ENCODE data around the gene PRG2. TPM values are rescaled to one million over a fixed set of nuclear protein-coding genes. Genes with fewer than 3 reads are reported as not detected.
"Not testable (repeated sequence)": the region's sequence is repeated elsewhere in the genome, so short reads cannot be mapped to it uniquely, and the experiment has no call there.

The PRG2 gene
- polyA plus RNA-seq, 4 donors = 0.62 to 2.4 (median 1.3) TPM

DNA sequence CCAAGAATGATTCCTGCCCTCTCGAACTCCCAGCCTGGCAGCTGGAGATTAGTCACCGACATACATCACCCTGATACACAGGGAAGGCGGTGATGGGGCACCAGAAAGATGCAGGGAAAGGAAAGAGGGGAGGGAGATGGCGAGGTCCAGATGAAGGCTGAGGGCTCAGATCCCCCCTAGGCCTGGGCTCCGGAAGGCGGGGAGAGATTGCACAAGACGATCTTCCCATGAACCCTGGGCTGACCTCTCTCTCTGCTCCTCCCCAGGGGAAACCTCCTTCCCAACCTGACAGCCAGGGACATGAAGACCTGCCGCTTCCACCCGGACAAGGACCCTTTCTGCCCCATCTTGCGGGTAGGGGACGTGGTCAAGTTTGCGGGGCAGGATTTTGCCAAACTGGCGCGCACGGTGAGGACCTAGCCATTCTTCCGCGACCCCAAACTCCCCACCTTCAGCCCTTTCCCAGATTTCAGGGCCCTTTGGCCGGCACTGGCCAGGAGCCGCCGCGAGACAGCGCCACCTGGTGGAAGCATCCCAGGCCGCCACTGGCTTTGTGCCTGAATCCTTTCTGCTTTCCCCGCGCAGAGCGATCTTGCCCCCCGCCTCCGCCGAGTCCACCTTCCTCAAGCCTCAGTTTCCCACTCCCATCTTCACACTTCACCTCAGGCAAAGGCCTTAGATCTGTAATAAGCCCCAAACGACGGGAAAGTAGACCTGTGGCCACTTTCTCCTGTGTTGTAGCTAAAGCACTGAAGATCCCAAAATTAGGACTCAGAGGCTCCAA is 40.8 kb downstream of the PRG2 start:
- peak in 2 of 4 donors; percentile 43 to 54 for DNase-seq (ENCODE audit: low read depth in 4 of 4, low spot score in 3 of 4)

DNA sequence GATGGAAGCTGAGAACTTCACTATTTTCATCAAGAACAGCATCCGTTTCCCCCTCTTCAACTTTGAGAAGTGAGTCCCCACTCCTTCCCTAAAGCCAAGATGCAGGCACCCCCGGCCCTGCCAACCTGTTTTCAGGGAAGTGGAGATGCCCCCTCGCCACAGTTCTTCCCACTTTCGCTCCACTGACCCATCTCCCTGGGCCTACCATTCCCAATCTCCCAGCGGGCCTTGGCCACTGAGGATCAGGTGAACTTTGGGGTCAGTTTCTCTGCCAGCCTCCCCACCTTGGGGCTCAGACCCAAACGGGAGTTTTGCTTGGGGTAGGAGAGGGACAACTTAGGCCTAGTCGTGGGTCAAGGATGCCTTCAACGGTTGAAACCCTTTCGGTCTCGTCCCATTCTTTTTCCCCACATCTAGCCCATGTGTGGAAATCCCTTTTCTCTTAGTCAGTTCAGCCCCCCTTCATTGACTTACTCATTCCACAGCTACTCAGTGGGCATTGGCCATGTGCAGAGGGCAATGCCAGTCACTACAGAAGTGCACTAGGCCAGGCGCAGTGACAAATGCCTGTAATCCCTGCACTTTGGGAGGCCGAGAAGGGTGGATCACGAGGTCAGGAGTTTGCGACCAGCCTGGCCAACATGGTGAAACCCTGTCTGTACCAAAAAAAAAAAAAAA is 41.7 kb downstream of the PRG2 start:
- DNase-seq (ENCODE audit: low read depth in 4 of 4, low spot score in 3 of 4) = no peak

DNA sequence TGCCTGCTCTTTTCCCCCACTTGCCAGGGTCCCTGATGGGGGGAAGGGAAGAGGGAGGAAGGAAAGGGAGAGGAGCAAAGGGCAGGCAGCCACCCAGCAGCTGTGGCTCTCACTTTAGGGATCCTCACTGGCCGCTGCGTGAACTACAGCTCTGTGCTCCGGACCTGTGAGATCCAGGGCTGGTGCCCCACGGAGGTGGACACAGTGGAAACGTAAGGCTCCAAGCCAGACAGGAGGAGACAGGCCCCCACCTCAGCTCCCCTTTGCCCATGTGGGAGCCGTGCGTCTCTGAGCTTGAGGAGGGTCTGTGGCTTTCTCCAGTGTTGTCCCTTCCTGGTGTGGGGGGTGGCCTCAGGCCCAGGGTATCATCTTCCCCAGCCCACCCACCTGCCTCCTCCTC is 42.4 kb downstream of the PRG2 start:
- DNase-seq (ENCODE audit: low read depth in 4 of 4, low spot score in 3 of 4) = no peak

DNA sequence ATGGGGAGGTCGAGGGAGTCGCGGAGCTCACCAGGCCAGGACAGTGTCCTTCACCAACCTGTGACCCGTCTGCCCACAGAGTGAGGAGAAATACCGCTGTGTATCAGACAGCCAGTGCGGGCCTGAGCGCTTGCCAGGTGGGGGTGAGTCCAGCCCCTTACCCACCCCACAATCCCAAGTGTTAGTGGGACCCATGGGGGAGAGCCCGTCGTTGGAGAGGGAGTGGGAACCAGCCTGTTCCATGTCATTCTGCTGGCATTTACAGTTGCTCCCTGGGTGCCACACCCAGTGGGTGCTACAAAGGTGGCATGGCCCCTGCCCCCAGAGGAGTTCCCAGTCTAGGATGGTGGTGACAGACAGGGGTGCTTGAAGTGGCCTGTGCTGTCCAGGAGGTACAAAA is 43.1 kb downstream of the PRG2 start:
- DNase-seq (ENCODE audit: low read depth in 4 of 4, low spot score in 3 of 4) = no peak

DNA sequence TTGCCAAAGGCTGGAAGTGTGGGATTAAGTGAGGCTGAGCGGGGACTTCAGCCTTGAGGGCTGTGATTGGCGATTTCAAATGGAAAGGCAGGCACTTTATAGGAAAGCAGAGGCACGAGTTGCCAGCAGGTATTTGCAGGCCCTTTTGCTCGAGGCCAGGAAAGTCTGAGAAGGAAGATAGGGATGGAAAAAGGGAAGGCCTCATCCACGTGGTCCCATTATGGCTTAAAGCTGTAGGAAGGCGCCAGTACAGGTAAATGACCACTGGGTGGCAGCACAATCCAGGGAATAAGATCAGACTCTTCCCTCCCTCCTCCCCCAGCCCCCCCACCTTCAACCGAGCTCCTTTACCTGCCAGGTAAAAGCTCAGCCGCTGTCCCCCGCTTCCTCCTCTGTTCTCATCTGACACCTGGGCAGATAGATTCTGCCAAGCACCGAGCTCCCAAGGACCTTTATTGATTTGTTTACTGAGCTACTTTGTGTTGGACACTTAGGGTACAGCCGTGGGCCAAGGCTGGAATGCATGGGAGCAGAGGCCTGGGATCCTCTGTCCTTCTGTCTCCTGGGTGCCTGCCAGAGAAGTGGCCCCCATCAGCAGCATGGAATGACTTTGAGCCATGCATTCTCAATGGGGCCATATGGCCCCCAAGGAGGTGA is 44.8 kb downstream of the PRG2 start:
- DNase-seq (ENCODE audit: low read depth in 4 of 4, low spot score in 3 of 4) = peak in 1 of 4 donors; percentile 39

DNA sequence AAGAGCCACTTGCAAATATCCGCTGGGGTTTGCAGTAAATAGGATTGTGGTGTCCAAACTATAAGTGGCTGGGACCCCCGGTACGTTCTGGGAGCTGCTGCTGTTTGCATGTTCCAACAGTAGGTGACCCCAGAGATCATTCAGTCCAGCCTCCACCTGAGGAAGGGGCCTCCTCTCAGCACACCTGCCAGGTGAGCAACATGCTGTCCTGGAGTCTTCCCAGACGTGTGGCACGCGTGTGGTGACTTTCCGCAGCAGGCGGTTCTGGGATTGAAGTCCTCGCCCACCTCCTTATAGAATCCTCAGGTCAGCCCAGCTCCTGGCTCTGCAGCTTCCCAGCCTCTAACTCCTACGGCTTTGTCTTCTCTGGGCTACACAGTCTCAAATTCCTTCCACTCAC is 45.6 kb downstream of the PRG2 start:
- no peak for DNase-seq (ENCODE audit: low read depth in 4 of 4, low spot score in 3 of 4)

DNA sequence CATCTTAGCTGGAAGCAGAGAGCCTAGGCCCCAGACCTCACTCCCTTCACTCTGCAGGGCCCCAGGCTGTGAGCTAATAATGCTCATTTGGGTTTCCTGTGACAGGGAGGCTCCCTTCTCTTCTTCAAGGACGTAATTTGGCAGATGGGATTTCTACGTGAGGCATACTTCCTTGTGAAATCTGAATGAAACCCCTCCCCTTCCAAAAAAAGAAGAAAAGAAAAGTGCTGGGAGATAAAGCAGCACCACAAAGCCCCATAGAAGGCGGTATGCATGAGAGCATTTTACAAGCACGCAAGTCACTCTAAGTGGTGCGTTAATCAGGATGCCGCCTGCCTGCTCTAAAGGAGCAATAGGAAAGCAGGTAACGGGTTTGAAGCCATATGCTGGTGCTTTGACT is 46.6 kb downstream of the PRG2 start:
- DNase-seq (ENCODE audit: low read depth in 4 of 4, low spot score in 3 of 4) = no peak

DNA sequence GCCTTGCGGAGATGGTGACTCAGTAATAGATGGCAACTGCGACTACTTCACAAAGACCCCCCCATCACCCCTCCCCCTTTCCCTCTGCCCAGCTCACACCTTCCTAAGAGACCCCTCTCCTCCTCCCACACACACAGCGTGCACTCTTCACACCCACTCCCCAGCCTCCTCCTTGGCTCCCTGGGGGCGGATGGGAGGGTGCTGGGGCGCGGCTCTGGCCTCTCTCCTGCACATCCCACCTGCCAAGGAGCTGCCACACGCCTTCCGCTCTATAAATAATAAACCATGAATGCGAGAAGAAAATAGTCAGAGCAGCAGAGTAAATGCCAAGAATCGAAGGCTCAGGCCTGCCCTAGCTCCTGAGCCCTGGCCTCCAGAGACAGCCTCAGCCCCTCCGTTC is 47.7 kb downstream of the PRG2 start:
- no peak for DNase-seq (ENCODE audit: low read depth in 4 of 4, low spot score in 3 of 4)

DNA sequence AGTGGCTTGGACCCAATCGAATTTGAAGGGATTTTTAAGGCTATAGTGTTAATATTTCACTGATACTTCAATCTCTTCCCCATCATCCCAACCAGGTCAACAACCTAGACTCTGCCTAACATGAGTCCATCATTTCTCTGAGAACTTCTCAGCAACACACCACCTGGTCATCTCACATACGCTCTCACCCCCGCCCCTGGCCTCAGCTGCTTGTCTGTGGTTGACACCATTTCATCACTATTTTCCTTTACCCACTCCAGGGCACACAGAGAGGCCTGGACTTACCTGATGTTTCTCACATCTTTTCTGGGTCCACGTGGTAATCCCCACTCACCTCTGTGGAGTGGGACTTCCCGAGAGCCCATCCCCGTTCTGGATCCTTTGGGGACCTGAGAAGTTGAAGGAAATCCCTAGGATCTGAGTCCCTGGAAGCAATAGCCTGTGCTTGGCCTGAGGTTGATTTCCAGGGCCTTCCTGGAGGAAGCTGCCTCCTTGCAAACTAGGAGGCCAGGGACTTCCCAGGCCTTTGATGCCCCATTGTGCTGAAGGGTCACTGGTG is 49.1 kb downstream of the PRG2 start:
- no peak for DNase-seq (ENCODE audit: low read depth in 4 of 4, low spot score in 3 of 4)

DNA sequence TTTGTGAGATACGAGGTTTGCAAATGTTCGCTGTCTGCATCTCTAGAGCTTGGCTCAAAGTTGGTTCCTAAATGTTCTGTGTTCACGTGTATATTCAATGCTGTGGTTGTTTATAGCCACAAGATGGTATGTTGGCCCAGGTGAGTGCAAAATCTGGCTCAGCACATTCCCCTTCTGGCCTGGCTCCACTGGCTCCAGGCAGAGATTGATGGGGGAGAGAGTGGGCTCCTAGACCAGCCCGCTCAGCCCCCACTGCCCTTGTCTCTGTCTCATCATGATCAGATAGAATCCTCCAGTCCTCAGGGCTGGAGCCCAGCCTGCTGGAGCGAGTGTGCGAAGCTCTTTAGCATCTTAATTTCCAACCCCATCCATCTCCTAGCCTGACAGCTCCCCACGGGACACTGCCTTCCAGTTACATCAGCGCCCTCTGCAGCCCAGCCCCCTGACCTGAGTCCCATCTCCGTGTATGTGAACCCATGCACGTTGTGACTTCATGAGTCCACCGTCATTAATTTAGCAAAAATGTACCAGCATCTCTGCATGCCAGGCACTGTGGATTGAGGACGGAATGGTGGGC is 50.3 kb downstream of the PRG2 start:
- DNase-seq (ENCODE audit: low read depth in 4 of 4, low spot score in 3 of 4) = peak in 2 of 4 donors; percentile 58 to 60

DNA sequence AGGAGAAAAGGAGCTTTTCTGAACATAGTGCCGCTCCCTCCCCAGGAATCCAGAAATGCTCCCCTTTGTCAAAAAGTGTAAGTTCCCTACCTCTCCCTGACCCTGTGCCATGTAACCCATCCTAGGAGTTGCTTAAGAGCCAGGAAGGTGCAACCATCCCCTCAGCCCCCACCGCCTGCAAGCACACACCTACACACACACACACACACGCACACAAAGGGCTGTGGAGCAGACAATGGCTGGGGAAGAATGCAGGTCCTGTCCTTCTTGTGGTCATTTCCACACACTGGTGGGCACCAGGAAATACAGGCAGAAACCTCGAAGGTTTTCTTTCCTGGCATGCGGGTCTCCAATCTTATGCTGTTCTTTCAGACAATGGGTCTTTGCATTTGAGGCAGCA is 51.1 kb downstream of the PRG2 start:
- no peak for DNase-seq (ENCODE audit: low read depth in 4 of 4, low spot score in 3 of 4)

DNA sequence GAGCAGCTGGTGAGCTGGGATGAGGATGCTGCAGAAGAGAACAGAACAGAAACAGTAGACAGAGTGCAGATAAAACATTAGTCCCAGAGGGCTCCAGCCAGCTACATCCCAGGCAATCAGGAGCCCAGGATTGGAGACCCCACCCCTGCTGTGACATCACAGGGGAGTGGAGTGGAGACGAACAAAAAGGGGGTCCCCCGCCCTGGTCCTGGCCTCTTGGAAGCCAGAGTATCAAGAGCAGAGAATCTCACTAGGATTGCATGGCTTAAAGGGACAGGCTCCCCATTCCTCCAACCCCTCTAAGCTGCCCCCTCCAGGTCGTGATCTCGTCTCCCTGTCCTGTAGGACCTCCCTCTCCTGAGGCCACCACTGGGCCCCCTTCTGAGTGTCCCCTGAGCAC is 52.3 kb downstream of the PRG2 start, which contains the start of gene P2RX3:
Gene P2RX3 (plus strand): TSS at position 211 of the 400 bp plus-strand sequence. CDS start 199 bp downstream, outside the sequence.
- no peak for DNase-seq (ENCODE audit: low read depth in 4 of 4, low spot score in 3 of 4)

DNA sequence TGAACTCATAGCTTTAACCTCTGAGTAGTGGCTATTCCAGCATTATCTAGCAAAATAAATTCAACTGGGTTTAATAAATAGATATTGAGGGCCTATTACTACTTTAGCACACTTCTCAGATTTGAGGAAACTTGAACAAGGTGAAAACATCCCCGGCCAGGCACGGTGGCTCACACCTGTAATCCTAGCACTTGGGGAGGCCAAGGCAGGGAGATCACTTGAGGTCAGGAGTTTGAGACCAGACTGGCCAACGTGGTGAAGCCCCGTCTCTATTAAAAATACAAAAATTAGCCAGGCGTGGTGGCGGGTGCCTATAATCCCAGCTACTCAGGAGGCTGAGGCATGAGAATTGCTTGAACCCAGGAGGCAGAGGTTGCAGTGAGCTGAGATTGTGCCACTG is 53.6 kb downstream of the PRG2 start:
- not testable (repeated sequence) for DNase-seq (ENCODE audit: low read depth in 4 of 4, low spot score in 3 of 4)

Other genes with a start within 250 kb of the PRG2 start
- 1 to 10 TPM; 6.4 to 6.6 (median 6.4) TPM for gene LRRC55, start 208.7 kb downstream of the PRG2 start, polyA plus RNA-seq (ENCODE audit: insufficient read length in 4 of 4)
- gene APLNR, start 153.4 kb downstream of the PRG2 start, polyA plus RNA-seq (ENCODE audit: insufficient read length in 4 of 4) = 100 to 1,000 TPM in 2 of 4 donors, 10 to 100 TPM in 2; 93.9 to 111 (median 102) TPM
- gene TNKS1BP1, start 65.7 kb downstream of the PRG2 start, polyA plus RNA-seq (ENCODE audit: insufficient read length in 4 of 4) = 10 to 100 TPM; 63.9 to 69.6 (median 64.7) TPM
- 100 to 1,000 TPM; 166 to 176 (median 173) TPM for gene SSRP1, start 54.8 kb downstream of the PRG2 start, polyA plus RNA-seq (ENCODE audit: insufficient read length in 4 of 4)
- 1 to 10 TPM in 1 of 4 donors, under 1 TPM in 3; 0.42 to 1.5 (median 0.64) TPM for gene P2RX3, start 52.3 kb downstream of the PRG2 start, polyA plus RNA-seq (ENCODE audit: insufficient read length in 4 of 4)
- gene PRG3, start 9.5 kb downstream of the PRG2 start, polyA plus RNA-seq (ENCODE audit: insufficient read length in 4 of 4) = under 1 TPM in 3 of 4 donors, not detected in 1; 0.22 to 0.94 (median 0.66) TPM
- 10 to 100 TPM; 21.9 to 26.1 (median 22.5) TPM for gene SLC43A3, start 36.5 kb upstream of the PRG2 start, polyA plus RNA-seq (ENCODE audit: insufficient read length in 4 of 4)
- gene RTN4RL2, start 69.9 kb upstream of the PRG2 start, polyA plus RNA-seq (ENCODE audit: insufficient read length in 4 of 4) = 1 to 10 TPM; 2.8 to 4.3 (median 3.2) TPM
- gene SLC43A1, start 125.1 kb upstream of the PRG2 start, polyA plus RNA-seq (ENCODE audit: insufficient read length in 4 of 4) = 1 to 10 TPM; 5.4 to 6.6 (median 5.9) TPM
- 10 to 100 TPM; 43.8 to 56.6 (median 49.4) TPM for gene TIMM10, start 140.1 kb upstream of the PRG2 start, polyA plus RNA-seq (ENCODE audit: insufficient read length in 4 of 4)
- gene SMTNL1, start 146.9 kb upstream of the PRG2 start, polyA plus RNA-seq (ENCODE audit: insufficient read length in 4 of 4) = under 1 TPM; 0.10 to 0.45 (median 0.23) TPM
- 10 to 100 TPM; 38.4 to 41.1 (median 39.5) TPM for gene UBE2L6, start 177.0 kb upstream of the PRG2 start, polyA plus RNA-seq (ENCODE audit: insufficient read length in 4 of 4)
- gene SERPING1, start 207.0 kb upstream of the PRG2 start, polyA plus RNA-seq (ENCODE audit: insufficient read length in 4 of 4) = 100 to 1,000 TPM; 157 to 178 (median 171) TPM